C4-2B (cell line): ENCODE data around the gene ZNF516.

Experiments used
- H3K27ac ChIP-seq: fragments of 450-650 bp; 2 replicates; pipeline ENCODE4 v1.5.1; 2017
- ZFX ChIP-seq: fragments of 450-650 bp; IDR thresholded peaks from 2 replicates; pipeline ENCODE4 v1.6.1; 2017
- TF ChIP-seq, protein P1 (sequence below): fragments of 450-650 bp; conservative IDR thresholded peaks from 2 replicates; pipeline ENCODE4 v1.5.1; 2017; ENCODE audit warnings: mild to moderate bottlenecking

The ZNF516 gene

DNA sequence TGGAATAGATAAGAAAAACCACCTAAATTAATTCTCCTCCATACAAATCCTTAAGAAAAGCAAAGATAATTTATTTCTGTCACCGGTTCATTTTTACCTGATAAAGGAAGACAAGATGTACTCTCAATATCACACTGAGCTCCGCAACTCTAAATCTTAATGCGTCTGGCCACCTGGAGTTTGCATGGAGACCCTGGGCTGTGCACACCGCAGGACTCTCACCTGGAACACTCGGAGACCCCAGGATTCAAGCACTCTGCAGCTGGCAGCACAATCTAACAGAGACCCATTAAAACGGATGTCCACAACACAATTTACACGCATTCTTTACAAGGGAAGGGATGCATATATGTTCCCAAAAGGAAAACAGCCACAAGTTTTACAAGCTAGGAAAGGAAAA is 72.2 kb downstream of the ZNF516 start:
- TF ChIP-seq, protein P1, sequence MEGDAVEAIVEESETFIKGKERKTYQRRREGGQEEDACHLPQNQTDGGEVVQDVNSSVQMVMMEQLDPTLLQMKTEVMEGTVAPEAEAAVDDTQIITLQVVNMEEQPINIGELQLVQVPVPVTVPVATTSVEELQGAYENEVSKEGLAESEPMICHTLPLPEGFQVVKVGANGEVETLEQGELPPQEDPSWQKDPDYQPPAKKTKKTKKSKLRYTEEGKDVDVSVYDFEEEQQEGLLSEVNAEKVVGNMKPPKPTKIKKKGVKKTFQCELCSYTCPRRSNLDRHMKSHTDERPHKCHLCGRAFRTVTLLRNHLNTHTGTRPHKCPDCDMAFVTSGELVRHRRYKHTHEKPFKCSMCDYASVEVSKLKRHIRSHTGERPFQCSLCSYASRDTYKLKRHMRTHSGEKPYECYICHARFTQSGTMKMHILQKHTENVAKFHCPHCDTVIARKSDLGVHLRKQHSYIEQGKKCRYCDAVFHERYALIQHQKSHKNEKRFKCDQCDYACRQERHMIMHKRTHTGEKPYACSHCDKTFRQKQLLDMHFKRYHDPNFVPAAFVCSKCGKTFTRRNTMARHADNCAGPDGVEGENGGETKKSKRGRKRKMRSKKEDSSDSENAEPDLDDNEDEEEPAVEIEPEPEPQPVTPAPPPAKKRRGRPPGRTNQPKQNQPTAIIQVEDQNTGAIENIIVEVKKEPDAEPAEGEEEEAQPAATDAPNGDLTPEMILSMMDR: no peak
- no peak for TF ChIP-seq ZFX
- H3K27ac ChIP-seq: no peak overlapping the region

DNA sequence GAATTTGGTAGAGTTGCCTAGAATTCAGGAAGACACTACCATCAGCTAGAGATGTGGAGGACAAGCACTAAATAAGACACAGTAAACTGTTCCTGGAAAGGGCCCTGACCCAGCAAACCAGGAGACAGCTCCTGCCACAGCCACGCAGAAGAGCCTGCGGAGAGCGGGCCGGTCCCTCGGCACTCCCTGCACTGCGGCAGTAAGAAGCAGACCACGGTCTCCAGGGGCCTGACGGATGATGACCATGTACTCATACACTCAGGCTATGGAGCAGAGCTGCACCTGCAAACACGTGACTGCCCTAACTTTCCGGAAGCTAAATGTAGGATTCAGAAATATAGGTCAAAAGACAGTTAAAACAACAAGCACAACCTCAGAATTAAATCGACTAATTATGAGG is 72.9 kb downstream of the ZNF516 start:
- no peak overlapping the region for H3K27ac ChIP-seq

GRCh38 chr18:76421685-76422078 is 73.4 kb downstream of the ZNF516 start:
- TF ChIP-seq ZFX: no peak
- TF ChIP-seq, protein P1: no peak
- no peak overlapping the region for H3K27ac ChIP-seq

More for the DNA sequence above, 72.9 kb downstream of the ZNF516 start:
- TF ChIP-seq, protein P1: no peak
- TF ChIP-seq ZFX: no peak

DNA sequence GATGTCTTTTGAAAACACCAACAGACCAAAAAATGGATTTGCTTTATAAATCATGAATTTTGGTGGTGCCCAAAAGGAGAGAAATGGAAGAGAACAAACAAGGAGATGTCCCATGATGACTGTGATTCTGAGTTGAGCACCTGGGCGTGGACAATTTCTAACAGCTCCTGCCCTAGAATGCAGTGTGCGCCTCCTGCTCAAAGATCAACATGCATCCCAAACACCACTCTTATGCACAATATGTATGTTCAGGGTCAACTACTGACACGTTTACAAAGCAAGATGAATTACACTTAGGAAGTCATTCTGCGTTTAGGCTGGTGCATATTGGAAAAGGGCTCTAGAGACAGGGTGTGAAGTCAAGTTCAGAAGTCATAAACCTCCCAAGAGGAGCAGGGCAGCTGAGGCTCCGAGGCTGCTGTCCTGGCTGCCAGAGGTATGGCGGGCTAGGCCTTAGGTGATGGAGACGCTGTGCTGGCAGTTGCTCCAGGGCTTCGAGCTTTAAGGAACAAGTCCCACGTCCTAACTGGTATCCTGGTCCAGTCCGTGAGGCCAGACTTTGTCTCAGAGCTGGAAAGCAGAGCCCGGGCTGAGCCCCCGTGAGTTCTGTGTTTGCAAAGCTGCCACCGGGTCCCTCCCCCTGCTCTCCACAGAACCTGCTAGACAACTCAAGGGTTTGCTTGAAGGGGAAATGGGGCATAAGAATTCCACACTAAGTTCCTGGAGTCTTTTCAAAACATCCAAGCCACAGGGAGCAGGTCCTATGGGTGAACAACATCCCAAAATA is 74.0 kb downstream of the ZNF516 start:
- H3K27ac ChIP-seq: no peak overlapping the region
- TF ChIP-seq, protein P1: no peak
- TF ChIP-seq ZFX: no peak

DNA sequence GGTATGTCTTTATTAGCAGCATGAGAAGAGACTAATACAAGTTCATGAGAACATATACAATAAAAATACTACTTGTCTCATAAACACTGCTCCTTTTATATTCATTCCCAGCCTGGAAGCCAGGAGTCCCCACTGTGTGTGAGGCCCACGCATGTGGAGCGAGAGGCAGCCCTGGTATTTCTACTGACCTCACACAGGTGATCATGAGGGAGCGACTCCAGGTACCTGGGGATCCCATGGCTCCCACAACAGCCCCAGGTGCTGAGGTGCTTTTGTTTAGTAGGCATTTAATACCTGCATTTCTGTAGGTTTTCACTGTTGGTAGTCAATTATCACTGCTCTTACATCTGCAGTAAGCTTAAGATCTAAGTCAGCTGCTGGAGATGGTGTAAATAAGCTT is 75.2 kb downstream of the ZNF516 start:
- TF ChIP-seq, protein P1: no peak
- TF ChIP-seq ZFX: no peak
- H3K27ac ChIP-seq: no peak overlapping the region

GRCh38 chr18:76416911-76417310 is 78.1 kb downstream of the ZNF516 start:
- H3K27ac ChIP-seq: no peak overlapping the region
- TF ChIP-seq, protein P1: no peak
- TF ChIP-seq ZFX: no peak

DNA sequence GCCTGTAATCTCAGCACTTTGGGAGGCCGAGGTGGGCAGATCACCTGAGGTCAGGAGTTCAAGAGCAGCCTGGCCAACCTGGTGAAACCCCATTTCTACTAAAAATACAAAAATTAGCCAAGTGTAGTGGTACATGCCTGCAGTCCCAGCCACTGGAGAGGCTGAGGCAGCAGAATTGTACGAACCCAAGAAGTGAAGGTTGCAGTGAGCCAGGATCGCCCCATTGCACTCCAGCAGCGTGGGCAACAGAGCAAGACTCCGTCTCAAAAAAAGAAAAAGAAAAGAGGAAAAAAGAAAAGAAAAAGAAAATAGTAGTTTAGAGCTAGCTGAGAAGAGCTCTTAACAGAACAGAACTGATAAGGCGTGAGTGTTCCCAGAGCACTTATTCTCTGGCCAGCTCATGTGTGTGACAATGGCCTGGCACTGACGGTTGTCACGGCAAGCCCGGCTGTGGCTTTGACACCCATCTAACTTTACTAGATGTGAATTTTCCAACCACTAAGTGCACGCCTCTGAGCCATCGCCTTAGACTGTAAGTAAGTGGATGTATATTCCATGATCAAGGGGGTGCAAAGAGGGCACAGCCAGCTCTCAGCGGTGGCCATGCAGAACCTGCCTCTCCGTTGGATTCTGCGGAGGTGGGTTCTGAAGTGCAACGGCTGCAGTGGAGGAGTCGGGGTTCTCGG is 80.0 kb downstream of the ZNF516 start:
- TF ChIP-seq, protein P1: no peak
- no peak for TF ChIP-seq ZFX
- H3K27ac ChIP-seq: no peak overlapping the region
